H4 (cell line): ENCODE results near the gene KLF2. TPM values are rescaled to one million over a fixed set of nuclear protein-coding genes. Genes with fewer than 3 reads are reported as not detected.

Experiments used
- DNase-seq: peaks from one replicate; pipeline ENCODE4 v3.0.0-alpha.2; 2015; ENCODE audit warnings: low spot score
- total RNA-seq: library from RNA; depleted of rRNA; stranded (reverse); fragments of >200 nt; shearing (Covaris generic); gene quantifications from 2 replicates; pipeline ENCODE4 v1.2.3, GENCODE V29; 2014

KLF2 gene
- total RNA-seq, 1 experiment from 2014 or later: 1.1 TPM

DNA sequence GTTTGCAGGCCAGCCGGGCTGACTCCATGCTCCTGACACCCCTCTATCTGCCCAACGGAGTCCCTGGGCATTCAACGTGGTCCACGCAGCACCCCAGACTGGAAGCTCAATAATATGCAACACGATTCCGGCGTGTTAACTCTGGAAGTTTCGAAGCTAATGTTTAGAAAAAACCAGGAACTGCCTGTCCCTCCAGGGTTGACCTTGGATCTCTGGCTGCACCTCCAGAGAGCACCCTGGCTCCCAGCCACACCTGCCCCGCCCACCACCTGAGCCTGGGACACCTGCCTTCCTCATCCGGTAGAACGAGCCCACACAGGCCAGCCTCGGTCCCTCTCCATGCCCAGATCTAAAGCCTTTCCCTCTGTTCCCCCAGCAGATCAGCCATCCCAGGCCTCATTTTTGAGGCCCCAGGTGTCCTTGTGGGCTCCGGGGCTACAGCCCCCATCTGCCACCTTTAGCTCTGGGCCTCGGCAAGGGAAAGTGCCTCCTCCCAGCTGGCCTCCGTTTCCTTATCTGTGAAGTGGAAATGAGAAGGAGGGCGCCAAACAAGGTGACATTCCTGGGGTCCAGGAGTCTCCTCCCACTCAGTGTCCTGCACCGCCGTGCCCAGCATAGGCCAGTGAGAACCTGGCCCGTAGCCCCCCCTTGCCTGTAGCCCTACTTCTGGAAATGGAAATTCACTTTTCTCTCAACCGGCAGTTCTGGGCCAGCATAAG lies 38.7 kb downstream of the KLF2 start:
- no peak for DNase-seq

DNA sequence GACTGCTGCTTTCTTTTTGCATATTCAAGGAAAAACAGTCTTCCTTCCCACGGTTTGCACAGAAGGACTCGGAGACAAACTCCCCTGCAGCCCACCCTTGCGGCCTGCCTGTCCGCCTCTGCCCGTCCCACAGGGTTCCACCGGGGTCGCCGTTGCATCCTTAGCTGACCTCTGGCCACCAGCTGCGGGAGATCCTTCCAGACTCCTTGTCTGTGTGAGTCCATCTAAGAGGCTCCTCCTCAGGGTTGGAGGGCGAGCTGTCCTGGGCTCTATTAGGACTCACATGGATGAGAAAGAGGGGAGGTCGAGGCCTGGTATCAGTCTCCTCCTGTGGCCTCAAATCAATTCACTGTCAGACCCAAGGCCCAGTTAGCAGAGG lies 39.2 kb downstream of the KLF2 start:
- DNase-seq: no peak

DNA sequence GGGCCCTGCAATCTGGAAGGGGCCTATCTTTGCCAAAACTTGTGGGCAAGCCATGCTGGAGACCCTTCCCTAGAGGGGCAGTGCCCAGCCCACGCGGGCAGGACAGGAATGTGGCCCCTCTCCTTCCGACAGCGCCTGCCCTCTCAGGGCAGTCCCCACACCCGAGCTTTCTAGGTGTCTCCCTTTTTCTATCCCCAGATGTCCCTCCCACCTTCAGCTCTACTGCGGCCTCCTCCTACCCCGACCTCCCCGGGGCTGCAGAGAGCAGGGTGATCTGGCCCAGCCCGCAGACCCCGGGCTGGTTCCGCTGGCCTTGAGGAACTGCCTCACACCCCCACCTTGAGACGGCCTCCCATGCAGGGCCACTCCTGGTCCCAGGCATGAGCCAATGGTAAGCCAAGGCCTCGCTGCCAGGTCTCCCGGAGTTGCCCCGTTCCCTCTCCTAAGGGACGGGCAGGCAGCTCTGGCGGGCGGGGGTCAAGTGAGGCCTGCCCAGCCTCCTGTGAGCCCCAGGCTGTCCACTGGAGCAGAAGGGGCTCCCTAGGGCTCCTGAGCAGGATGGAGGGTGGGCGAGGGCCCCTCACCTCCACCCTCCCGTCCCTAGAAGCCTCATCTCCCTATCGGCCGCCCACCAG lies 39.7 kb downstream of the KLF2 start:
- no peak for DNase-seq

DNA sequence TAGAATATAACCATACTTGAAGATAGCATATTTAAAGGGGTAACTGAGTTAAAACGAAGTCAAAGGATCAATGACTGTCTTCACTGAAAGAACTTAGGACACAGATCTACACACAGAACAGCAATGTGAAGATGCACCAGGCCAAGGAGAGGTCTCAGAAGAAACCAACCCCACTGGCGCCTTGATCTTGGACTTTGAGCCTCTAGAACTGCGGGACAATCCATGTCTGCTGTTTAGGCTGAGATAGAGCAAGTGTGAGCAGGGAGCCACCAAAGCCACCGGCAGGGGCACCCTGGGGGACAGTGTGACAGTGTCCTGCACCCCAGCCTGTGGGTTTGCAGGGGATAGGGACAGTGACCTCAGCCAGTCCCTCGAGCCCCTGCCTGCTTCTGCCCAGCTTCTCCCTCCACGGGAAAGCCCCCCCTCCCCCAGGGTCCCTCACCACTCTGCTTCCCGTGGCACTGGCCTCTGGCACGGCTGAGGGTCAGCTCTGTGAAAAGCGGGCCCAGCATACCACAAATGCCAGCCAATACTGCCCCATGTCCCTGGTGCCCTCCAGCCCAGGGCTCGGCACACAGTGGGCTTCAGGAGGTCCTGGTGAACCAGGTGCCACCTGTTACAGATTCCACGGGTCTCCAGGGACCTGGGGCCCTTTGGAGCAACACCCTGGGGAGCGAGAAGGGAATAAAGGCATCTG lies 40.8 kb downstream of the KLF2 start:
- no peak for DNase-seq

DNA sequence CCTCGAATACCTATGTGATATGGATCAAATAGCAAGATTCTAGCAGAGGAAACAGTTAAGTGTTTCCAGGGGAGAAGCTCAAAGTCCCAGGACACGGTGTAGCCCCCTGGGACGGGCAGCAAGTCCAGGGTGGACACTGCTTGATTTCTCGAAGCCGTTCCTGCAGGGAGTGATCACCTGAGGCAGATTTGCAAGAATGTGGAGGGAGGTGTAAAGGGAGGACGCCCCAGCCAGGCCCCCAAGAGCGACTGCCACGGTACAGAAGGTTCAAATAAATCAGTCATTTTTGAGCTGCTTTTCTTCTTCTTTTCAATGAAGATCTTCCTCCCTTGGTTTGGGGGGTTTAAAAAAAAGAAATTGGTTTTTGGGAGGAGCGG lies 41.4 kb downstream of the KLF2 start:
- no peak for DNase-seq

DNA sequence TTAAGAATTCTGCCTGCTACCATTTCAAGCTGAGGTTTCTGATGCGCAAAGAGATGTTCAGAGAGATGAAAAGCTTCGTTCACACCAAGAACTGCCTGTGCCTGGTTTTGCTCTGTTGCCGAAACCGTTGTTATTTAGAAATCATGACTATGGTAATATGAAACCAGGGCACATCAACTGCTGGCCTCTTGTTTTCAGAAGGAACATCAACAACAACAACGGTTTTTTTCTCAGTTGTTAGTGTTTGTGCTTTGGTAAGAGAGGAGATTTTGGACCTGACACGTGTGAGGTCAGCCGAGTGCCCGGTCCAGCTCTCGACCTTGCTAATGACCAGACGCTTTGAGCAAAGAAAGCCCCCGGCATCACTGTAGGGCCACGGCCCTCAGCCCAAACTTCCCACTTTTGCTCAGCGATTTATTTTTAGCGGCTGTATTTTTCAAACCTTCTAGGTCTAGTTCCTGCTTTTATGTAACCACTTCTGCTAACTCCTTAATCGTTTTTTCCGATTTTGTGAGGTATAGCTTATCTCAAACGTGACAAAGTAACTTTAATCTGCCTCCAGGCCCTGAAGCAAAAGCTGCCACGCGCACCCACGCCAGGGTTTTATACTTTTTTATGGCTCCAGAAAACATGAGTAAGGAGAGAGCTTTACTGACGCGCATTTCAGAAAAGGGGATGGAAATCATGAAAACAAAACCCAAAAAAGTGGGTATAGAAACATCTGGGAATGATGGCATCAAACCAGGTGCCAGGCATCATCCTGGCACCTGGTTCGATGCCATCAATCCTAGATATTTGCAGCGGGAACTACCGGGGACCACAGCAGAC lies 42.0 kb downstream of the KLF2 start:
- no peak for DNase-seq

DNA sequence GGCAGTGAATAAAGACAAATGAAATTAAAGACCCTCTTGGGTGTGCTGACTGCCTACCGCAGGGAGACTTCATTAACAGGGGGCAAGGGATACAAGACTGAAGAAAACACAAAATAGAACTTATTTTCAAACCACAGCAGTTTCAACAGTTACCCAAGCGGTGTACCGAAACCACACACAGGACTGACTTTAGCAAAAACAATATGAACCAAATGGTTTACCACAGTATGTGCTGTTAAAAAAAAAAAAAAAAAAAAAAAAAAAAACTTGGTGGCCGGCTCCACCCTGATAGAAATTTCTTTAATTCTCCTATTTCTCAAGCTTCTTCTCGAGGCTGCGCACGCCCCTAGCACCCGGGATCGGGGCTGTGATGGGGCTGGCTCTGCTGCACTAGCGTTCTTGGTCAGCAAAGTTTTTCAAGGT lies 42.6 kb downstream of the KLF2 start:
- no peak for DNase-seq

DNA sequence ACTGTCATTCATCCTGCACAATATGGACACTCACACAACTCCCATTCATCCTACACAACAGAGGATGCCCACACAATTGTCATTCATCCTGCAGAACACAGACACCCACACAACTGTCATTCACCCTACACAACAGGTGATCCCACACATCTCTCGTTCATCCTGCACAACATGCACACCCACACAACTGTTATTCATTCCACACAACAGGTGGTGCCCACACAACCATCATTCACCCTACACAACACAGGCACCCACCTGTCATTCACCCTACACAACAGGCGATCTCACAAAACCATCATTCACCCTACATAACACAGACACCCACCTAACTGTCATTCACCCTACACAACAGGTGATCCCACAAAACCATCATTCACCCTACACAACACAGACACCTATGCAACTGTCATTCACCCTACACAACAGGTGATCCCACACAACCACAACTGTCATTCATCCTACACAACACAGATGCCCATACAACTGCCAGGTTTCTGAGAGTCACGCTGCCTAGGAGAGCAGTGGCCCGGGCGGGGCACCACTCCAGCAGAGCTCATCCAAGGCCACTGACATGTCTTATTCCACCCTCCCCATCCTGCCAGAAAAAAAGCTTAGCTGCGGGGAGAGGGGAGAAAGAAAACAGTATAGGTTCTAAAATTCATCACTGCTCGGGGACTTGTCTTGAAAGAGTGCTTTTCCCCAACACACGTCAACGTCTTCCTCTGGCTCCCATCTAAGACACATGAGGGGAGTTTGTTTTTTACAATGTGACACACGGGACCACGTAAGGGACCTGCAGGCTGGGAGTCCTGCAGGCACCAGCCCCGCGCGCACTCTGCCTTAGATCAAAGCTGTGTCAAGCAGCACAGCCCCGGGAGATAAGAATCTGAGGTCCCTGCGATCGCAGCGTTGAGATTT lies 44.0 kb downstream of the KLF2 start:
- no peak for DNase-seq

DNA sequence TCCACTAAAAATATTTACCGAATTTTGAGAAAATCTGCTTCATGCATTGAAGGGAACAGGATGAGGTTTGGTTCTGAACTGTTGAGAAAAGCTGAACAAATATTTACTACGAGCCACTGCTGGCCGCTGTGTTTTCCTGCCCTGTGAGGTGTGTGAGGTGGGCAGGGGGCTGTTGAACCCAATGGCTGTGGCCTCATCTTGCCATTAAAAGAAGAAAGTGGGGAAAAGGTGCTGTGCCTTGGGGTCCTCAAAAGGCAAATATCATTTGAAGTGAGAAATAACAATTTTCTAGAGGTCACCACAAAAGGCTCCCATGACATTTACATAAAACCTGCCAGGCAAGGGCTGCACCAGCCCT lies 44.7 kb downstream of the KLF2 start:
- DNase-seq: no peak

DNA sequence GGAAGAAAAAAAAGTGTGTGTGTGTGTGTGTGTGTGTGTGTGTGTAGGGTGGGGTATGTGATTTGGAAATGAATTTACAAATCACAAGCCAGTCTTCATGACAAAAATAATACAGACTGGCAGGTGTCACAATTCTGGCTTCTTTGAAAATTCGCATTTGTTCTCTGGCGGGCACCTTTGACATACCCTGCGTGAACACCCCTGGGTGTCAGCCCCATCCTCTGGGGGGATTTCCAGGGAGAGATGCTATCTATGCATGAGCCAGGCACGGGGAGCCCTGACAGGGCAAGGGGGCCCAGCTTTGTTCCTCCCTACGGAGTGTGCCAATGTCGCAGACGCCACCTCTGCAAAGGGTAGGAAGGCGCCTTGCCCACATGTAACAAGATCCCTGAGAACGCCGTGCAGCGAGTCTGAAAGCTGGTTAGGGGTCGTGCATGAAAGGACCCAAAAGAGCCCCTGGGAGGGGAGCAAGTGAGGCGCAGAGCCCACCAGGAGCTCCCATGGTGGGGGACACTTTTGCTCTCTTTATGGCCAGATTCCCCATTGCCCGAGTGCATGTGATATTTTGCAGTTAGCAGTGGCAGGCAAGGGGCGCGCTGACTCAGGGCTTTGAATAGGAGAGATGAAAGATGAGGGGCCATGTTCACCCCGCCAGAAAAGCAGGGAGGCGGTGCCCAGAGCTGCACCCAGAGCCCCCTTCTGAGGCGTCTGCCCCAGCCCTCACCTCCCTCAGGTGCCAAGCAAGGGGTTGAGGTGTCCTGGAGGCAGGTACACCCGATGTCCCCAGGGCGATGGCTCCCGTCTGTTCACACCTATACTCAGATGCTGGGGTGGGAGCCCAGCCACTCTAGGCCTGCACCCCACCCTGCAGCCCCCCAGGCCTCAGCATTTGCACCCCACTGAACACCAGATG lies 45.3 kb downstream of the KLF2 start:
- DNase-seq: no peak

DNA sequence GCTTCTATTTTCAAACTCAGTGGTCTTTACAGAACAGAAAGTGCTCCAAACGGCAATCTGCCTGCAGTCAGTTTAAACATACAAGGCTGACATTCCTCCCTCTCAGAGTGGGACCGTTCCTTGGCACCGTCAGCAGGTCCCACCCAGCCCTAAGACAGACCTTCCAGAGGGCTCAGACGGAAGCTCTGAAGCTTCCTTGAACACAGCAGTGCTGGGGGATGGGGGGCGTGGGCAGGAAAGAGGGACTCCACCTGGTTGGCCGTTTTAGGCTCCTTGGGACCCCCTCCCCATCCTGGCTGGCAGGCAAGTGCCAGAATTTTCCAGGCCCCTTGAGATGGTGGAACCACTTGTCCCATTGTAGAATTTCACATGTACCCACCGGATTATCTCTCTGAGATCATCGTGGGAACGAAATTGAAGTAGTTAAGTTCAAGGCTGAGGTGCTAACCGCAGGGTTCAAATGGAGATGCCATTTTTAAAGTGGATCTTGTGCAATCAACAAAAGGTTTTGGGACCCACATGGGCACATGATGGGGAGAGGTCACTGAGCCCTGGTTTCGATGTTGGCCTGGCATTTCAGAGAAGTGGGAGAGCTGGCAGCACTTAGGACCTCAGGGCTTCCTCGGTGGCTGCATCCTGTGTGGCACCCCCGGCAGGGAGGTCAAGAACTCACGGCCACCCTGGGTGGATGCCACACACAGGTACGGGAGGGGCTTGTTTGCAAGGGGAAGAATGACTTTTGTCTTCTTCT lies 46.2 kb downstream of the KLF2 start:
- no peak for DNase-seq

DNA sequence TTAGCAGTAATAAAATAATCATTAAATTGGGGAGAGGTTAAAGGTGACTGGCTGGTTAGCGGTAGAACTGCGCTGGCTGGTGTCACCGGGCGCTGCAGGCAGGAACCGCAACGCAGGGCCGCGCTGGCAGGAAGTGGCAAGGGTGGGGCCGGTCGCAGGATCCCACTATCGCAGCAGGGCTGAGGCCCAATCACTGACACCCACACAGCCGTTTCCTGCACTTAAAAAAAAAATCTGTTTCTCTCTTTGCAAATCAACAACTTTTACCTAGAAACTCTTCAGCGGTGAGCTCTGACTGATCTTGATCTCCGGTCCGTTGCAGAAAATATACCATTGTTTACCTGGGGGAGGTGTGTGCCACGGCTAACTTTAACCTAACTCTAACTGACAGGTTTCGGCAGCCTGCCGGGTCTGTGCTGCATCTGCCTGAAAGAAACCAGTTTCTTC lies 46.9 kb downstream of the KLF2 start:
- DNase-seq: no peak

DNA sequence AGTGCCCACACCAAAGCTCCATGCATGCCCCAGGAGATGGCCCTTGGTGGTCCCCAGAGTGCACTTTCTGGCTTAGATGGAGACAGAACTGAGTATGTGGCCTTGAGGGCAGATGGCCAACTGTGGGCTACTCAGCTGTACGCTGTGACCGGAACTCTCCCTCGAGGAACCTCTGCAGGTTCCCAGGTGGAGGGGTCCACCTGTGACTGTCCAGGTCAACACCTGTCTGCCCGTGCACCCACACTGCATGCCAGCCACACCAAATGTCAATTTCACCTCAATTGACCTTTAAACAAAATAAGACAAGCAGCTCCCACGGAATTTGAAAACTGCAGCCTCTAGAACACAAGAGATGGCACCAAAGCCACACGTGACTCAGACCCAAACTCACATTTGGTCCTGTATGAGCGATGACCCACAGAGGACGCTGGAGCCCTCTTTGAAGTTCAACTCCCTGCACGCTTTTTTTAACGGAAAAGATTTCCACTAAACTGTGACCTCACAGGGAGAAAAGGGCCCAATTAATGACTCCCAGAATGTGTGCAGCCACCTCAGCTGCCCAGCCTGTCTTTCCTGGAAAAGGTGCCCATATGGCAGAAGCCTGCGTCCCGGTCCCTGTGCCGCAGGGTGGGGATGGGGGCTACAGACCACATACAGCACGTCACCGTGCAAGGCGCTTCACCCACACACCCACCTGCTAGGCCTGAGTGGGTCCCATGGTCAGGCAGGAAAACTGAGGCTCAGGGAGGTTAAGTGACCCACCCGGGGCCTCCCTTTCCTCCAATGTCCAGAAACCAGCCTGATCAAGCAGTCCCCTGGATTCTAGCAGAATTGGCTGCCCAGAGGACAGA lies 47.7 kb downstream of the KLF2 start:
- no peak for DNase-seq

DNA sequence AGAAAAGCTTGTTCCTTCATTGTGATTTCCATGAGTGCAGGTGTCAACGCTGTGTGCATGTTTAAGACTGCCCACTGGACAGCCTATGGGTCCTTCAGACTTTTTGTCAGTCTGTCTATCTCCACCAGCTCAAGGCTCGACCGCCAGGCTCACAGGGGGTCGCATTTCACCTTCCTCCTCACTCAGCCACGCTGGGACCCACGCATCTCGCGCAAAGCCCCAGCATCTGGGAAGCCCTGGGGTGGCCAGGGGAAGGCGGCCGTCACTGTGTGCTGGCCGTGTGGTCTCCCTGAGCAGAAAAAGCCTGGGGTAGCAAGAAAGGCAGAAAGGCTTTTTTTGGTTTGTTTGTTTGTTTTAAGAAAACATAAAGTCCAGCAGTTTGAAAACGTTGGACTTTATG lies 48.5 kb downstream of the KLF2 start:
- no peak for DNase-seq

DNA sequence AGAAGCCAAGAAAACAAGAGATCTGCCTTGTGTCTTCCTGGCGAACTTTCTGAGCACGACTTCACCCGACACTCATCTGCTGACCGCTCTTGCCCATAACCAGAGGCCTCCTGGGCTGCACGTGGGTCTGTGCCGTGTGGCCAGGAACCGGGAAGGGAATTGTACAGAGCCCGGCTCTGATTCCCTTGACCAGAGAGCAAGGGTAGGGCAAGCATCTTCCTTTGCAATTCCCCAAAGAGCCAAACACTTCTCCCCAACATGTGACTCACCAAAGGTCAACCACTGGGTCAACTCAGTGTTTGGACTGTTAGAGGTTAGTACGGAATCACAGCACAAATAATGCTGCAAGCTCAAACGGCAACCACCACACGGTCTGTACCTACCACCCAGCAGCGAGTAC lies 48.9 kb downstream of the KLF2 start:
- DNase-seq: no peak

DNA sequence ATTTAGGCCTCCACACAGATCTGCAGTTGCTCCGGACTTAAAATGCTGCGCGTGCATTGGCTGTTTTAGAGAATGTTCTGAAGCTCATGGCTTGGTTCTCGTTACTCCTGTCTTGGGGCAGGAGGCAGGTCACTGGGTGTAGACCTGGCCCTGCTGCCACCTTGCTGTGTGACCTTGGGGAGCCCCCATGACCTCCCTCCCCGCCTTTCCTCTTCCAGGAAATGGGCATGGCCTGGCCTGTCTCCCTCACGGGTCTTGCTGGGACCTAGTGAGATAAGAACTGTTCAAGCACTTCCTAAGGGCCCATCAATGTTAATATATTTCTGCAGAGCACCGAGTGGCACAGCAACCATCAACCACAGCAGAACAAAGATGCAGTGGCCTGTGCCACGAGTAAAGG lies 49.4 kb downstream of the KLF2 start:
- DNase-seq: no peak

DNA sequence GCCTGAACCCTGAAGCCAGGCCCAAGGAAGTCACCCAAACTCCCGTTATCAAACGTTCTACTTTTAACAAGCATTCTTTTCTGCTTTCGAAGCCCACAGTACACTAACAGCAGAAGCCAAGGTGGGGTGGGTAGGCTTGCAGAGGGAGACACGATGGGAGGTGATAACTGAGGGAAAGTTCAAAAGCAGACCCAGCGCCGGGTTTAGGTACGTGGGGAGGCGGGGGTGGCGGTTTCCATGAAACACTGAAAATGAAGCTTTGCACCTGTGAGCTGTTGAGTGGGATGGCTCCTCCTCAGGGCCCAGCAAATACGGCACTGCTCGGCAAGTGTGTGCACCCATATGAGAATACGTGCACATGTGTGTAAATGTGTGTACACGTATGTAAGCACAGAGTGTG lies 49.8 kb downstream of the KLF2 start:
- DNase-seq: no peak

DNA sequence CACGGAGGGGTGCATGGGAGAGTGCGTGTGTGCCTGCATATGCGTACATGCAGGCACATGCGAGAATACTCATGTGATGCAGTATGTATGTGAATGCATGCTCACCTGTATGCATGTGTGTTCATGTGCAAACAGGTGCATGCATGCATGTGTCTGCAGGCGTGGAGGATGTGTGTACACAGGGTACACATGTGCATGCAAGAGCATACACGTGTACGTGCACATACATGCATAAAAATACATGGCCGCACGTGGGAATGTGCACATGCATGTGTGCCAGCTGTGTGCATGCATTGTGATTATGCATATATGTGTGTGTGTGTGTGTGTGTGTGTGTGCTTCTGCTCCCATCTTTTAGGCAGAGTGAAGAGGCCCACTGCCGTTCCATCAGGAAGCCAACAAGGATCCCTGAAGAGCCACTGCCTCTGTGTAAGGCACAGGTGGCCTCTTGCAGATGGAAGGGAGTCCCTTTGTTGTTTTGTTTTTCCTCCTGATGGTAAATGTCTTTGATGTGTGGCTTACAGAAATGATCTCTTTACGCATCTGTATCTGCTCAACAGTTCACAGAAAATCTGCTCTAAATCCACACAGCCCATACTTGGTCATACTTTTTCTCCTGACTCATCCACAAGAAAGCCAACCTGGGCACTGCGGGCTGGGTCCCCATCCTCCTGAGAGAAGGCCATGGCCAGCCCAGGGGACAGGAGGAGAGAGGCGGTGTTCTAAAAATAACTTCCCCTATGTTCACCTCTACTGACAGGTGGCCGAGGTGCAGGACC lies 50.7 kb downstream of the KLF2 start:
- DNase-seq: no peak
